GM12875 (cell line): ENCODE results near the gene ACSBG1.

Source experiments
- H3K4me3 ChIP-seq: one replicate; pipeline ENCODE4 v1.5.1; 2011; ENCODE audit warnings: low read depth, low read length, control low read depth
- TF ChIP-seq, protein P1 (sequence below): IDR thresholded peaks from 2 replicates; pipeline ENCODE4 v1.5.1; 2011; ENCODE audit warnings: low read depth, mild to moderate bottlenecking, control low read depth, inconsistent platforms, low read length, moderate library complexity, borderline replicate concordance; ENCODE audit not compliant: insufficient read depth

ACSBG1 gene

DNA sequence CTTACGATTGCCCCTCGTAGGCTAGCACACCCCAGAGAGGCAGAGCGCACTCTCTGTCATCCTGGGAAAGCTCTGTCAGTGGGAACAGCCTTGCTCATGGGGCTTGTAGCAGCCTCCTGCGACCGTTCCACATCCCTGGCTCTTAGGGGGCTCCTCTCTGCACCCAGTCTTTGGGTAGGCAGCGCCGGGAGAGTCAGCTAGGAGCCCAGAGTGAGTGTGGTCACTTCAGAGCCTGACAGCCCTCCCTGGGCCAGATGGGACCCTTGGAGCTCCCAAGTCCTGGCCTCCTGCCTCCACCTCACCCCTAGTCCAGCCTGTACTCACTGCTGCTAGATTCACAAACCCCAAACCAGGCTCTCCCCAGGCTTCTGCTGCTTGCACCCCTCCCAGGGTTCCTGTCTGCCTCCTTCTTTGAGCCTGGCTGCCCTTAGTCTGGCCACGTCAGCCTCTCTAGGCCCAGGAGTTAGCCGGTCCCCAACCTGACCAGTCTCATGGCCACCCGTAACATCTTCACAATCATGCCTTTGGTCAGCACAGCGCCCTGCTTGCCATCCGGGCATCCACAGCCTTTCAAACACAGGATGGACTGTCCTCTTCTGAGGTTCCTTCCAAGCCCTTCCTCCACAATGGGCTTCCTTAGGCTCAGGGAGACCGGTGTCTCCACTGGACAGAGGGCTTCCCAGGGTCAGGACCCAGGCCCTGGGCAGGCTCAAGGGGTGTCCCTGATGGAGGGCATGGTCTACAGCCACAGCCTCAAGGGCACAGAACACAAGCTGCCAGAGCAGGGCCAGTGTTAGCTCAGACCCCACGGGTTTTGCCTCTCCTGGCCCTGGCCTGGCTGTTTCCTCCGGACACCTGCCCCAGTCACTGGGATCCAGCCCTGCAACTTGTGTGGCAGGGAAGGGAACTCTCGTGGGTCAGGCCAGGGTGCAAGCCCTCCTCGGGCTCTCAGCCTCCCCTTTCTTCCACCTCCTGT is 4.6 kb downstream of the ACSBG1 start:
- no peak overlapping the region for H3K4me3 ChIP-seq
- TF ChIP-seq, protein P1, sequence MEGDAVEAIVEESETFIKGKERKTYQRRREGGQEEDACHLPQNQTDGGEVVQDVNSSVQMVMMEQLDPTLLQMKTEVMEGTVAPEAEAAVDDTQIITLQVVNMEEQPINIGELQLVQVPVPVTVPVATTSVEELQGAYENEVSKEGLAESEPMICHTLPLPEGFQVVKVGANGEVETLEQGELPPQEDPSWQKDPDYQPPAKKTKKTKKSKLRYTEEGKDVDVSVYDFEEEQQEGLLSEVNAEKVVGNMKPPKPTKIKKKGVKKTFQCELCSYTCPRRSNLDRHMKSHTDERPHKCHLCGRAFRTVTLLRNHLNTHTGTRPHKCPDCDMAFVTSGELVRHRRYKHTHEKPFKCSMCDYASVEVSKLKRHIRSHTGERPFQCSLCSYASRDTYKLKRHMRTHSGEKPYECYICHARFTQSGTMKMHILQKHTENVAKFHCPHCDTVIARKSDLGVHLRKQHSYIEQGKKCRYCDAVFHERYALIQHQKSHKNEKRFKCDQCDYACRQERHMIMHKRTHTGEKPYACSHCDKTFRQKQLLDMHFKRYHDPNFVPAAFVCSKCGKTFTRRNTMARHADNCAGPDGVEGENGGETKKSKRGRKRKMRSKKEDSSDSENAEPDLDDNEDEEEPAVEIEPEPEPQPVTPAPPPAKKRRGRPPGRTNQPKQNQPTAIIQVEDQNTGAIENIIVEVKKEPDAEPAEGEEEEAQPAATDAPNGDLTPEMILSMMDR, result no peak

DNA sequence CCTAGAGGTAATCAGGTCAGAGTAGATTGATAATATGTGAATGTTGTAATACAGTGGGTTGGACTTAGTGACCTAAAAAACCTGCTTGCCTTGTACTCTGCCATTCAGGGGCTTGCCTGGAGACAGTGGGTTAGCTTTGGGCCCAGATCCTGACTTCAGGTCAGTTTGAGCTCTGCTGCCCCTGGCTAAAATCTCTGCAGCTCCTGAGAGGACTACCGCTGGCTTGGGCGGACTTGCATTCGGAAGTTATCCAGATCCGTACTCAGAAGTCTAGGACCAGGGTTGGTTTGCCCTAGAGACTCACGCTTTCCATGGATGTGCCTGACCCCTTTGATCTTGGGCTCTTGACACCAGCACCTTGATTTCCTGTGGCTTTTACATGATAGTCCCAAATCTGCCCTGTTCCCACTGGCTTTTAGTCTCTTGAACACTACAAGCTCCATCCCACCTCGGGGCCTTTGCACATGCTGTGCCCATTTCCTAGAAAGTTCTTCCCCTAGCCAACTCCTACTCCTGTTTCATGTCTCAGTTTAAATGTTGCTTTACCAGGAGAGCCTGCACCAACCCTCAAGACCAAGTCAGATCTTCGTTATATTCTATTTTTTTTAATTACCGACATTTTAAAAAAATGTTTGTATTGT is 5.9 kb downstream of the ACSBG1 start:
- TF ChIP-seq, protein P1, result no peak
- H3K4me3 ChIP-seq, result no peak overlapping the region

DNA sequence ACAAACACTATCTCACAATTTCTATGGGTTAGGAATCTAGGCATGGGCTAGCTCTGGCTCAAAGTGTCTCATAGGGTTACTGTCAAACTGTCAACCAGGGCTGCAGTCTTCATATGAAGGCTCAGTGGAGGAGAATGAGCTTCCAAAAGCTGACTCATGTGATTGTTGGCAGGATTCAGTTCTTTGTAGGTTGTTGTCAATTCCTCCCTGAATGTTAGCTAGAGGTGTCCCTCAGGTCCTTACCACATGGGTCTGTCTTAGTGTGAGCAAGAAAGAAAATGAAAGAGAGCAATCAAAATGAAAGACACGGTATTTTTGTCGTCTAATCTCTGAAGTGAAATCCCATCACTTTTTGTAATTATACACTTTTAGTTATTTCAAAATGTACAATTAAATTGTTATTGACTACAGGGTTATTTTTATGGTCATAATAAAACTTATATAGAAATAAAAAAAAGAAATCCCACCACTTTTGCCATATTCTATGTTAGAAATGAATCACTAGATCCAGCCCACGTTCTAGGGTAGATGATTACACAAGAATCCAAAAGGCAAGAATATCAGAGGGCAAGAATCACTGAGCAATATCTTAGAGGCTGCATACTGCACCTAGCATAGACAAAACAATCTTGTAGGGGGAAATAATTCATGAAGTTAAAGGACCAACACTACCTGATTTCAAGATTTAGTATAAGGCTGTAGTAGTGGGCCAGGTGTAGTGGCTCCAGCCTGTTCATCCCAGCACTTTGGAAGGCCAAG is 8.4 kb downstream of the ACSBG1 start:
- H3K4me3 ChIP-seq, result no peak overlapping the region
- TF ChIP-seq, protein P1, result no peak

DNA sequence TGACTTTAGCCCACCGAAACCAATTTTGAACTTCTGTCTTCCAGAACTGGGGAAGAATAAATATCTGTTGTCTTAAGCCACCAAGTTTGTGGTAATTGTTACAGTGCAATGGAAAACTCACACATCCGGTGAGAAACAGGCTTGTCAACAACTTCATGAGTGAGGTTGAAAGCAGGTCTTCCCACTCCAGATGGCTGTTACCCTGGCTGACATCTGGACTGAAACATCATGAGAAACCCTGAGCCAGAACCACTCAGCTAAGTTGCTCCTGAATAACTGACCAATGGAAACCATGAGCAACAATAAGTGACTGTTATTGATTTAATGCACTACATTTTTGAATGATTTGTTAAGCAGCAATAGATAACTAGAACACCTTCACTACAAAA is 10.3 kb downstream of the ACSBG1 start:
- no peak overlapping the region for H3K4me3 ChIP-seq
- TF ChIP-seq, protein P1, result no peak

DNA sequence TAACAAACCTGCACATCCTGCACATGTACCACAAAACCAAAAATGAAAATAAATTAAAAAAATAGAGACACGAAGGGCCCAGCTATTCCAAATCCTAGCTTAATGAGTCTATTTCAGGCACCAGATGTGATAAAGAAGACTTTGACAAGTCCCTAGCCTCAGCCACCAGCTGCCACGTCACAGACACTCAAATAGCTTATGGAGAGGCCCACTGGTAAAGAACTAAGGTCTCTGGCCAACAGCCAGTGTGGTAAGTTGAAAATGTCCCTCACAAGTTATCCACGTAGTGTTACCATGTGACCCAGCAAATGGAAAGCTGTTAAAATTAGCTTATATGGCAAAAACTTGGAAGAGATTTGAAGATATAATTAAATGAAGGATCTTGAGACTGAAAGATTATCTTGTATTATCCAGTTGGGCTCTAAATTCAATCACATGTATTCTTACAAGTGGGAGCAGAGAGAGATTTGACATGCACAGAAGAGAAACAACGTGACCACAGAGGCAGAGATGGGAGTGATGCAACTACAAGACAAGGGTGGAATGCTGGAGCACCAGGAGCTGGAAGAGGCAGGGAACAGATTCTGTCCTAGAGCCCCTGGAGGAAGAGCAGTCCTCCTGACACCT is 10.9 kb downstream of the ACSBG1 start:
- TF ChIP-seq, protein P1, result no peak
- H3K4me3 ChIP-seq, result no peak overlapping the region

DNA sequence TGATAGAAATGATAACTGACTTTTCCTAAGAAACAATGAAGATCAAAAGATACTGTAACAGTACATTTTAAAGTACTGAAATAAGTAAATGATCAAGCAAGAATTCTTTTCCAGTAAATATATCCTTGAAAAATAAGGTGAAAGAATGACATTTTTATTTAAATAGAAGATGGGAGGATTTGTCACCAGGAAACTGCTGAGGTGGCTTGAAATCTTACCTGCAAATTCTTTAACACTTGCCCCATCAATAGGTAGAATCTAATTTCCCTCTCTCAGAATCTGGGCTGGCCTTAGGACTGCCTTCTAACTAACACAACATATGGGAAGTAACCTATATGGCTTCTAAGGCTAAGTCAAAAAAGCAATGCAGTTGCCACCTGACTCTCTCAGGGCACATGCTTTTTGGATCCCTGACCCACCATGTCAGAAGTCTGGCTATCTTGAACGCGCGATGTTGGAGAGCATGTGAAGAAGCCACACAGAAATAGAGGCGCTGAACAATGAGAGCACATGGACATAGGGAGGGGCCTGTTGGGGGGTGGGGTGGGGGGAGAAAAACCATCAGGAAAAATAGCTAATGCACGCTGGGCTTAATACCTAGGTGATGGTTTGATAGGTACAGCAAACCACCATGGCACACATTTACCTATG is 11.5 kb downstream of the ACSBG1 start:
- H3K4me3 ChIP-seq, result no peak overlapping the region
- TF ChIP-seq, protein P1, result no peak
